ENCODE measurements around the gene SCNN1G. TPM values are rescaled to one million over a fixed set of nuclear protein-coding genes. Genes with fewer than 3 reads are reported as not detected.

Gene SCNN1G
- total RNA-seq, 1 donor = not detected

DNA sequence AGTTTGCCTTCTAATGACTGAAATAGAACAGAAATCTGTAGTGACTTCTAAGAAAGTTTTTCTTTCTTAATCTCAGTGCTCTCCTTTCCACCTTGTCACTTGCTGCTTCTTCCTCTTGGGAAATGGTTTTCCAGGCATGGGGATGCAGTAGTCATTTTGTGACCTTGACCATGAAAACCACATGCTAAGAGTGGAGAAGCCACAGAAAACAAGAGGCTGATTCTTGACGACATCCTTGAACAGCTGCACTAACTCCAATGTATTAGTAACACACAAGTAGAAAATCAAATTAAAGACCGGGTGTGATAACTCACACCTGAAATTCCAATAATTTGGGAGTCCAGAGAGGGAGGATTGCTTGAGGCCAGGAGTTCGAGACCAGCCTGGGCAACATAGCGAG lies 17.8 kb upstream of the SCNN1G start:
- no peak overlapping the region for H3K27ac ChIP-seq (ENCODE audit: low read depth, low read length)
- no peak overlapping the region for H3K4me2 ChIP-seq (ENCODE audit: insufficient read depth, low read length)
- H3K79me2 ChIP-seq (ENCODE audit: insufficient read depth, low read length) = no peaks in the 10 kb centered on the region
- no peak overlapping the region for H3K4me3 ChIP-seq (ENCODE audit: insufficient read depth, low read length)
- no peaks in the 10 kb centered on the region for H3K9me3 ChIP-seq (ENCODE audit: low read depth, low read length)
- no peak for DNase-seq (ENCODE audit: insufficient read length, low spot score, missing footprints)
- H2AFZ ChIP-seq (ENCODE audit: low read length) = no peak overlapping the region
- TF ChIP-seq, protein P1, sequence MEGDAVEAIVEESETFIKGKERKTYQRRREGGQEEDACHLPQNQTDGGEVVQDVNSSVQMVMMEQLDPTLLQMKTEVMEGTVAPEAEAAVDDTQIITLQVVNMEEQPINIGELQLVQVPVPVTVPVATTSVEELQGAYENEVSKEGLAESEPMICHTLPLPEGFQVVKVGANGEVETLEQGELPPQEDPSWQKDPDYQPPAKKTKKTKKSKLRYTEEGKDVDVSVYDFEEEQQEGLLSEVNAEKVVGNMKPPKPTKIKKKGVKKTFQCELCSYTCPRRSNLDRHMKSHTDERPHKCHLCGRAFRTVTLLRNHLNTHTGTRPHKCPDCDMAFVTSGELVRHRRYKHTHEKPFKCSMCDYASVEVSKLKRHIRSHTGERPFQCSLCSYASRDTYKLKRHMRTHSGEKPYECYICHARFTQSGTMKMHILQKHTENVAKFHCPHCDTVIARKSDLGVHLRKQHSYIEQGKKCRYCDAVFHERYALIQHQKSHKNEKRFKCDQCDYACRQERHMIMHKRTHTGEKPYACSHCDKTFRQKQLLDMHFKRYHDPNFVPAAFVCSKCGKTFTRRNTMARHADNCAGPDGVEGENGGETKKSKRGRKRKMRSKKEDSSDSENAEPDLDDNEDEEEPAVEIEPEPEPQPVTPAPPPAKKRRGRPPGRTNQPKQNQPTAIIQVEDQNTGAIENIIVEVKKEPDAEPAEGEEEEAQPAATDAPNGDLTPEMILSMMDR (IDR thresholded peaks at IDR 0.05; ENCODE audit: extremely low read depth, low read depth, low read length) = no peak
- H3K36me3 ChIP-seq (ENCODE audit: insufficient read depth, low read length) = no peaks in the 10 kb centered on the region
- peaks cover 2% of the 10 kb centered on the region for H3K27me3 ChIP-seq (ENCODE audit: insufficient read depth, low read length)
- H4K20me1 ChIP-seq (ENCODE audit: insufficient read depth, low read length) = no peaks in the 10 kb centered on the region
- H3K4me1 ChIP-seq (ENCODE audit: insufficient read depth, low read length) = no peaks in the 10 kb centered on the region

DNA sequence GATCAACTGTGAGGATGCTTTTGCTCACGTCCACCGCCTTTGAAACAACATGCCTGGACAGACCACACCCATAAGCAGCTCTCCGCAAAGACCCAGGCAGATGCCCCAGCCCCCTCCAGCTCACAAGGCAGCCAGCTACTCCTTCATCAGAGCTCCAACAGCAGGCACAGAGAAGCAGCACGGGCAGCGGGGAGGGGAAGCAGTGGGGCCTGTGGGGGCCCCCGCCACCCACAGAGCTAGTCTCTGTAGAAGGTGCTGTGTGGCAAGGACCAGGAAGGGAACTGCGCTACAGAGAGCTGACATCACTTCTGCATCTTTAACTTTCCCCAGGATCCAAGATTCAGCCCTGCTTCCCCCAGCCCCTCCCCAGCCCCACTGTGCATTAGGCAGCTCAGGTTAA lies 10.0 kb upstream of the SCNN1G start:
- Histone ChIP-seq H3K27me3 (ENCODE audit: insufficient read depth, low read length) (no peaks in the 10 kb centered on the region), H3K4me1 (ENCODE audit: insufficient read depth, low read length) (peaks cover 4% of the 10 kb centered on the region), H2AFZ (ENCODE audit: low read length) (no peak overlapping the region), H3K27ac (ENCODE audit: low read depth, low read length) (no peak overlapping the region), H3K4me3 (ENCODE audit: insufficient read depth, low read length) (no peak overlapping the region), H3K4me2 (ENCODE audit: insufficient read depth, low read length) (no peak overlapping the region), H3K79me2 (ENCODE audit: insufficient read depth, low read length) (no peaks in the 10 kb centered on the region), H3K36me3 (ENCODE audit: insufficient read depth, low read length) (no peaks in the 10 kb centered on the region), H3K9me3 (ENCODE audit: low read depth, low read length) (no peaks in the 10 kb centered on the region), H4K20me1 (ENCODE audit: insufficient read depth, low read length) (no peaks in the 10 kb centered on the region)
- no peak for DNase-seq (ENCODE audit: insufficient read length, low spot score, missing footprints)
- TF ChIP-seq, protein P1 (IDR thresholded peaks at IDR 0.05; ENCODE audit: extremely low read depth, low read depth, low read length) = no peak

DNA sequence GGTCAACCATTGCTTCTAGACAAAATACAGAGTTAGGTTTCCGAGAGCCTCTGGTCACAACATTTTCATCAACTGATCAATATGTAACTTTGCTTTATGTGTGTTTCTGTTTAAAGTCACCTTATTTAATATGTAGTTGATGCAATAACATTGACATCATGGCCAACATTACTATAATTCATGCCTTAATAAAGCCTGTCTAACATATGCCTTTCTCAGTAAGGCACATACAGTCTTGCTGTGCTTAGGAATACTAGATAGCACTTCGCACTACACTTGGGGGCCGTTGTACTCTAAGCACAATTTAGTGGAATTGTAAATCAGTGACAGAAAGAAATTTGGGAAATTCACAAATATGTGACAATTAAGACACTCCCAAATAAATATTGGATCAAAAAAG lies 9.6 kb upstream of the SCNN1G start:
- Histone ChIP-seq H3K27me3 (ENCODE audit: insufficient read depth, low read length) (no peaks in the 10 kb centered on the region), H3K4me3 (ENCODE audit: insufficient read depth, low read length) (no peak overlapping the region)

DNA sequence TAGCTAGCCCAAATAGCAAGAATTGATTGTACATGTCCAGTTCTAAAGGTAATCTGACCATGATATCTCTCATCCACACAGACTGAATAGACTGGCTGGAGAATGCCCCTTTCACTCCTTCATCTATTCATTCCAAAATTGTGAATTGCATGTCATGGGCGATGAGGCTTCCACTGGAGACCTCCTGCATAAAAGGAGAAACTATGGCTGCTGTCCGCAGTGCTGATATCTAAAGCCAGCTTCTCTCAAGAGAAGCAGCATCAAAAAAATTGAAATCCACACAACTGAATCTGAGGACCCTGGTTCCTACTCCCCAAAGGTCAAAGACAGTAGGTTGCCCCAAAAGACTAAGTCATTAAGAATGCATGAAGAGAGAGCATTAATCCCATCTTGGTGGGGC lies 7.9 kb upstream of the SCNN1G start:
- no peaks in the 10 kb centered on the region for H3K79me2 ChIP-seq (ENCODE audit: insufficient read depth, low read length)
- H3K27me3 ChIP-seq (ENCODE audit: insufficient read depth, low read length) = peaks cover 3% of the 10 kb centered on the region
- H4K20me1 ChIP-seq (ENCODE audit: insufficient read depth, low read length) = no peaks in the 10 kb centered on the region
- no peak overlapping the region for H3K4me2 ChIP-seq (ENCODE audit: insufficient read depth, low read length)
- H3K4me1 ChIP-seq (ENCODE audit: insufficient read depth, low read length) = peaks cover 4% of the 10 kb centered on the region
- no peak overlapping the region for H3K4me3 ChIP-seq (ENCODE audit: insufficient read depth, low read length)
- TF ChIP-seq, protein P1 (IDR thresholded peaks at IDR 0.05; ENCODE audit: extremely low read depth, low read depth, low read length) = no peak
- no peak overlapping the region for H3K27ac ChIP-seq (ENCODE audit: low read depth, low read length)
- DNase-seq (ENCODE audit: insufficient read length, low spot score, missing footprints) = no peak
- no peak overlapping the region for H2AFZ ChIP-seq (ENCODE audit: low read length)
- H3K9me3 ChIP-seq (ENCODE audit: low read depth, low read length) = no peaks in the 10 kb centered on the region
- no peaks in the 10 kb centered on the region for H3K36me3 ChIP-seq (ENCODE audit: insufficient read depth, low read length)

More for the DNA sequence above, 9.6 kb upstream of the SCNN1G start:
- Histone ChIP-seq H3K9me3 (ENCODE audit: low read depth, low read length) (no peaks in the 10 kb centered on the region), H3K4me2 (ENCODE audit: insufficient read depth, low read length) (no peak overlapping the region), H3K4me1 (ENCODE audit: insufficient read depth, low read length) (peaks cover 4% of the 10 kb centered on the region), H3K27ac (ENCODE audit: low read depth, low read length) (no peak overlapping the region), H3K79me2 (ENCODE audit: insufficient read depth, low read length) (no peaks in the 10 kb centered on the region), H4K20me1 (ENCODE audit: insufficient read depth, low read length) (no peaks in the 10 kb centered on the region), H2AFZ (ENCODE audit: low read length) (no peak overlapping the region), H3K36me3 (ENCODE audit: insufficient read depth, low read length) (no peaks in the 10 kb centered on the region)
- DNase-seq (ENCODE audit: insufficient read length, low spot score, missing footprints) = no peak
- TF ChIP-seq, protein P1 (IDR thresholded peaks at IDR 0.05; ENCODE audit: extremely low read depth, low read depth, low read length) = no peak
